AG04450 (cell line): ENCODE data around the gene SDE2. TPM values are rescaled to one million over a fixed set of nuclear protein-coding genes. Genes with fewer than 3 reads are reported as not detected.

Experiments
- CTCF ChIA-PET: fragments of 300-600, 350-600 bp; formaldehyde crosslinking; extraction: SDS; loops from one replicate; lab custom pipeline; 2022; ENCODE audit warnings: antibody characterized with exemption, inconsistent platforms; lab: Charles Lee
- POLR2A ChIA-PET: fragments of 350-600 bp; formaldehyde crosslinking; extraction: SDS; loops from one replicate; lab custom pipeline; 2021; ENCODE audit warnings: antibody characterized with exemption, inconsistent platforms; lab: Yijun Ruan, JAX
- DNase-seq: peaks from one replicate; pipeline ENCODE4 v3.0.0-alpha.2; 2011; ENCODE audit warnings: low read depth, low spot score
- H3K27ac ChIP-seq: one replicate; pipeline ENCODE4 v1.5.1; 2012; ENCODE audit warnings: low read depth, low read length, control low read depth
- H3K27me3 ChIP-seq: one replicate; pipeline ENCODE4 v1.6.0; 2012; ENCODE audit warnings: low read length; ENCODE audit not compliant: control insufficient read depth, insufficient read depth
- H3K4me3 ChIP-seq: 2 replicates; pipeline ENCODE4 v1.5.1; 2011; ENCODE audit warnings: mild to moderate bottlenecking, low read depth, low read length, control low read depth
- H3K9me3 ChIP-seq: 2 replicates; pipeline ENCODE4 v1.5.1; 2012; ENCODE audit warnings: low read length; ENCODE audit not compliant: control insufficient read depth, insufficient read depth
- polyA plus RNA-seq: library from polyadenylated mRNA; depleted of rRNA; stranded (reverse); fragments of >200 nt; gene quantifications from 2 replicates; pipeline ENCODE4 v1.2.3, GENCODE V29; 2011
- TF ChIP-seq, protein P1 (sequence below): IDR thresholded peaks from 2 replicates; pipeline ENCODE4 v1.5.1; 2011; ENCODE audit warnings: low read depth, low read length, control low read depth, inconsistent platforms

The SDE2 gene
- polyA plus RNA-seq, 1 experiment = 15.9 TPM

DNA sequence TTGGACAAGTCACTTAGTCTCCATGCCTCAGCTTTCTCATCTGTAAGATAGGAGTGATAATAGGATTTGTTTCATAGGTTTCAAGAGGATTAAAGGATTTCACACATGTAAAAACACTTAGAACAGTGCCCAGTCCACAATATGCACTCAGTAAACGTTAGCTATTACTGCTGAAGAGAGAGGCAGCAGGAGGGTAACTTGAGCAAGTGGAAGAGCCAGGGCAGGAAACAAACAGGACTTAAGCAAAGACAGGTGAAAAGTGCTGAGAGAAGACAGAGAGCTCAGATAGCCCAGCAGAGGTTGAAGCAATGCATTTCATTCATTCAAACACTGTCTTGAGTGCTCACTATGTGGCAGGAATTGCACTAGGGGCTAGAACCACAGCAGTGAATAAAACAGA, 42.3 kb upstream of the SDE2 start:
- Histone ChIP-seq H3K27me3 (peaks cover 15% of the 10 kb centered on the region), H3K4me3 (no peak overlapping the region), H3K27ac (no peak overlapping the region), H3K9me3 (no peaks in the 10 kb centered on the region)
- DNase-seq = no peak
- ChIA-PET POLR2A (no interaction called here), CTCF (interaction anchor here (1.2 to 1.4 kb wide), 2 partner anchors 23 to 84 kb away, joined by 3 read pairs; no protein-coding TSS in a partner anchor)
- TF ChIP-seq, protein P1, sequence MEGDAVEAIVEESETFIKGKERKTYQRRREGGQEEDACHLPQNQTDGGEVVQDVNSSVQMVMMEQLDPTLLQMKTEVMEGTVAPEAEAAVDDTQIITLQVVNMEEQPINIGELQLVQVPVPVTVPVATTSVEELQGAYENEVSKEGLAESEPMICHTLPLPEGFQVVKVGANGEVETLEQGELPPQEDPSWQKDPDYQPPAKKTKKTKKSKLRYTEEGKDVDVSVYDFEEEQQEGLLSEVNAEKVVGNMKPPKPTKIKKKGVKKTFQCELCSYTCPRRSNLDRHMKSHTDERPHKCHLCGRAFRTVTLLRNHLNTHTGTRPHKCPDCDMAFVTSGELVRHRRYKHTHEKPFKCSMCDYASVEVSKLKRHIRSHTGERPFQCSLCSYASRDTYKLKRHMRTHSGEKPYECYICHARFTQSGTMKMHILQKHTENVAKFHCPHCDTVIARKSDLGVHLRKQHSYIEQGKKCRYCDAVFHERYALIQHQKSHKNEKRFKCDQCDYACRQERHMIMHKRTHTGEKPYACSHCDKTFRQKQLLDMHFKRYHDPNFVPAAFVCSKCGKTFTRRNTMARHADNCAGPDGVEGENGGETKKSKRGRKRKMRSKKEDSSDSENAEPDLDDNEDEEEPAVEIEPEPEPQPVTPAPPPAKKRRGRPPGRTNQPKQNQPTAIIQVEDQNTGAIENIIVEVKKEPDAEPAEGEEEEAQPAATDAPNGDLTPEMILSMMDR = no peak

- DNase-seq = no peak
- Histone ChIP-seq H3K9me3 (no peaks in the 10 kb centered on the region), H3K27me3 (peaks cover 15% of the 10 kb centered on the region), H3K27ac (no peak overlapping the region), H3K4me3 (no peak overlapping the region)
- TF ChIP-seq, protein P1 = no peak
- POLR2A ChIA-PET = no interaction called here
- CTCF ChIA-PET = no interaction called here
These were observed 39.5 kb upstream of the SDE2 start for GRCh38 chr1:226038661-226039060.

- DNase-seq = no peak
- Histone ChIP-seq H3K4me3 (no peak overlapping the region), H3K9me3 (no peaks in the 10 kb centered on the region), H3K27me3 (peaks cover 10% of the 10 kb centered on the region), H3K27ac (no peak overlapping the region)
- POLR2A ChIA-PET = no interaction called here
- CTCF ChIA-PET = no interaction called here
- TF ChIP-seq, protein P1 = no peak
These were observed 36.8 kb upstream of the SDE2 start for GRCh38 chr1:226035915-226036314.

DNA sequence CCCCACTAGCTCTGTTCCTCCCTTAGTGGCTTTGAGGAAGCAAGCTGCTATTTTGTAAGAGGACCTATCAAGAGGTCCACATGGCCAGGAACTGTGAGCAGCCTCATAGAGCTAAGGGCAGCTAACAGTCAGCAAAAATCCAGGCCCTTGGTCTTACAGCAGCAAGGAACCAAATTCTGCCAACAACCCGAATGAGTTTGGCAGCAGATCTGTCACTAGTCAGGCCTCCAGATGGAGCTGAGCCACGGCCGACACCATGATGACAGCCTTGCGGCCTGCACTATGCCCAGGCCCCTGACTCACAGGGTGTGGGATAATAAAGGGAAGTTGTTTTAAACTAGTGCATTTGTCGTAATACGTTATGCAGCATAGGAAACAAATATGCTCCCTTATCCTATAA, 35.3 kb upstream of the SDE2 start:
- H3K27me3 ChIP-seq = peaks cover 5% of the 10 kb centered on the region
- CTCF ChIA-PET = interaction anchor here (0.7 kb wide), 1 partner anchor 30 kb away, joined by 3 read pairs; no protein-coding TSS in a partner anchor
- no peaks in the 10 kb centered on the region for H3K9me3 ChIP-seq
- POLR2A ChIA-PET = interaction anchor here (0.6 to 1.9 kb wide), 3 partner anchors 11 to 813 kb away, joined by 3 to 7 read pairs (median 3); partner anchors contain the start of gene H3-3A
- DNase-seq = peak; percentile 73
- H3K27ac ChIP-seq = peak overlapping the region; percentile 61
- no peak overlapping the region for H3K4me3 ChIP-seq
- TF ChIP-seq, protein P1 = no peak

GRCh38 chr1:226033991-226034390, 34.8 kb upstream of the SDE2 start:
- TF ChIP-seq, protein P1 = no peak
- ChIA-PET CTCF (interaction anchor here (0.7 kb wide), 2 partner anchors 31 to 52 kb away, joined by 3 to 7 read pairs; no protein-coding TSS in a partner anchor), POLR2A (interaction anchor here (0.6 to 1.9 kb wide), 3 partner anchors 11 to 814 kb away, joined by 3 to 7 read pairs (median 3); partner anchors contain the start of gene H3-3A)
- H3K4me3 ChIP-seq = no peak overlapping the region
- H3K9me3 ChIP-seq = no peaks in the 10 kb centered on the region
- peak overlapping the region; percentile 61 for H3K27ac ChIP-seq
- no peak for DNase-seq
- H3K27me3 ChIP-seq = peaks cover 5% of the 10 kb centered on the region
